Measurements from ENCODE around the gene ENDOG.

DNA sequence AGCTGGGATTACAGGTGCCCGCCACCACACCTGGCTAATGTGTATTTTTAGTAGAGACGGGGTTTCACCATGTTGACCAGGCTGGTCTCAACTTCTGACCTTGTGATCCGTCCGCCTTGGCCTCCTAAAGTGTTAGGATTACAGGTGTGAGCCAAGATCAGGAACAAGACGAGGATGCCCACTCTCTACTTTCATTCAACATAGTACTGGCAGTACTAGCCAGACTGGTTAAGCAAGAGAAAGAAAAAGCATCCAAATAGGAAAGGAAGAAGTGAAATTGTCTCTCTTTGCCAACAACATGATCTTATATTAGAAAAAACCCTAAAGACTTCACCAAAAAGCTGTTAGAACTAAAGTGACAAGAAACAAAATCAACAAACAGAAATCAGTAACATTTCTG lies 7.4 kb upstream of the ENDOG start:
- TF ChIP-seq POLR2A (IDR thresholded peaks at IDR 0.05) (no peak), CTCF (IDR thresholded peaks at IDR 0.05) (no peak)
